ENCODE measurements around the gene HMX1. TPM values are rescaled to one million over a fixed set of nuclear protein-coding genes. Genes with fewer than 3 reads are reported as not detected.

Gene HMX1
- total RNA-seq, 1 donor from 2014 or later, result not detected

GRCh38 chr4:8840816-8841455 is 30.7 kb downstream of the HMX1 start:
- H3K4me3 ChIP-seq, result no peak overlapping the region
- H3K27ac ChIP-seq, result no peak overlapping the region
- no peaks in the 10 kb centered on the region for H3K9me3 ChIP-seq
- intact Hi-C loops (cut with DNase I), result no loop called here
- no peaks in the 10 kb centered on the region for H3K4me1 ChIP-seq
- H3K36me3 ChIP-seq, result no peaks in the 10 kb centered on the region
- DNase-seq (ENCODE audit: low spot score in 2 of 2), result peak in 1 of 2 donors; percentile 42
- TF ChIP-seq, protein P1, sequence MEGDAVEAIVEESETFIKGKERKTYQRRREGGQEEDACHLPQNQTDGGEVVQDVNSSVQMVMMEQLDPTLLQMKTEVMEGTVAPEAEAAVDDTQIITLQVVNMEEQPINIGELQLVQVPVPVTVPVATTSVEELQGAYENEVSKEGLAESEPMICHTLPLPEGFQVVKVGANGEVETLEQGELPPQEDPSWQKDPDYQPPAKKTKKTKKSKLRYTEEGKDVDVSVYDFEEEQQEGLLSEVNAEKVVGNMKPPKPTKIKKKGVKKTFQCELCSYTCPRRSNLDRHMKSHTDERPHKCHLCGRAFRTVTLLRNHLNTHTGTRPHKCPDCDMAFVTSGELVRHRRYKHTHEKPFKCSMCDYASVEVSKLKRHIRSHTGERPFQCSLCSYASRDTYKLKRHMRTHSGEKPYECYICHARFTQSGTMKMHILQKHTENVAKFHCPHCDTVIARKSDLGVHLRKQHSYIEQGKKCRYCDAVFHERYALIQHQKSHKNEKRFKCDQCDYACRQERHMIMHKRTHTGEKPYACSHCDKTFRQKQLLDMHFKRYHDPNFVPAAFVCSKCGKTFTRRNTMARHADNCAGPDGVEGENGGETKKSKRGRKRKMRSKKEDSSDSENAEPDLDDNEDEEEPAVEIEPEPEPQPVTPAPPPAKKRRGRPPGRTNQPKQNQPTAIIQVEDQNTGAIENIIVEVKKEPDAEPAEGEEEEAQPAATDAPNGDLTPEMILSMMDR (IDR thresholded peaks at IDR 0.05), result no peak
- H3K27me3 ChIP-seq, result no peaks in the 10 kb centered on the region

- Histone ChIP-seq H3K27me3 (no peaks in the 10 kb centered on the region), H3K9me3 (no peaks in the 10 kb centered on the region), H3K4me3 (no peak overlapping the region), H3K36me3 (no peaks in the 10 kb centered on the region), H3K4me1 (no peaks in the 10 kb centered on the region), H3K27ac (no peak overlapping the region)
- TF ChIP-seq, protein P1 (IDR thresholded peaks at IDR 0.05), result no peak
- intact Hi-C loops (cut with DNase I), result no loop called here
- peak in 1 of 2 donors; percentile 44 for DNase-seq (ENCODE audit: low spot score in 2 of 2)
These were observed 31.4 kb downstream of the HMX1 start for GRCh38 chr4:8840006-8840793.

DNA sequence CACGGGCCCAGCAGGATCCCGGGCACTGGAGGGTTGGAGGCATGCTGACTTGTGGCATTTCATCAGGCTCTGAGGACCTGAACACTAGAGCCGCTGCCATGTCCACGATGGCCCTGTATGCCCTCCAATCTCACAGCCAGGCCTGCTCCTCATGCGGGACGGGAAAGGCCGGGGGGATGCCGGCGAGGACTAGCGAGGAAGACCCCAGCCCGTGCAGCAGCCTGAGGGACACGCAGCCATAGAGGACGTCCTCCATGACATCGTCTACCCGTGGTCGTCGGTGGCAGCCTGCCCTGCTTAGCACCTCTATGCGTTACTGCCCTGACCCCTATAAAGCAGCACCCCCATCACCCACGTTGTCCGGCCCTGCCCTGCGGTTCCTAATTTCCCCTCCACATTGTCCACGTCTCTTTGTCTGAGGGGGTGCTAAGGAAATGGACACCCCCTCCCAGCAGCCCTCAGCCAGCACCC is 32.6 kb downstream of the HMX1 start:
- Histone ChIP-seq H3K27ac (no peak overlapping the region), H3K36me3 (no peaks in the 10 kb centered on the region), H3K27me3 (no peaks in the 10 kb centered on the region), H3K4me3 (no peak overlapping the region), H3K4me1 (no peaks in the 10 kb centered on the region), H3K9me3 (no peaks in the 10 kb centered on the region)
- DNase-seq (ENCODE audit: low spot score in 2 of 2), result peak in 1 of 2 donors; percentile 55
- intact Hi-C loops (cut with DNase I), result no loop called here
- TF ChIP-seq, protein P1 (IDR thresholded peaks at IDR 0.05), result no peak

GRCh38 chr4:8838296-8838960 is 33.2 kb downstream of the HMX1 start:
- intact Hi-C loops (cut with DNase I), result no loop called here
- TF ChIP-seq, protein P1 (IDR thresholded peaks at IDR 0.05), result no peak
- no peaks in the 10 kb centered on the region for H3K27me3 ChIP-seq

DNA sequence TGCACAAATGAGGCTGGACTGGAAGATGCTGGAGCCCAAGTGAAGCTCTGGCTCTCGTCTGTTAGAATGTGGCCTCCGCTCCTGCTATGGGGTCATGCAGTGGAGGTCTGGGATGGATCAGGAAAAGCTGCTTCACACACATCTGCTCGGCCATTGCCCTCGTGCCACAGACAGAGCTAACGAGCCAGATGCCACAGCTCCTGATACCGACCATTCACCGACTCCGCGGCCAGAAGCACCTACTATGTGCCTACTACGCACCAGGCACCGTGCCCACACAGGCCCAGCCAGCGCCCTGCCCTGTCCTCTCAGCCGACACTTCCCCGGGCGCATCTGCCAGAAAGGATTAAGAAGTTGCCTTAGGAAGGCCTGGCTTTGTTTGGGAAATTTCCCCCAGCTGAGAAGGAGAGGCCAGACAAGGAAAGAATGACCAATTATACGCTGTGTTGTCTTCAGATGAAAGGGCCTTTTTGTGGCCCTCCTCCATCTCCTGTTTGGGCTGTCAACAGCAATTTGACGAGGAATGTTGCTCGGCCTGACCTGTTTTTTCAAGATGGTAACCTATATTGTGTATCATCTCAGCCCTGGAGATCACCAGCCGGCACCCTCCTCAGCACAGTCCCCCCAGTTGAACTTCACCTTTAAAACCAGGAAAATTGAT is 34.3 kb downstream of the HMX1 start:
- Histone ChIP-seq H3K36me3 (no peaks in the 10 kb centered on the region), H3K27ac (no peak overlapping the region), H3K9me3 (no peaks in the 10 kb centered on the region), H3K4me3 (no peak overlapping the region), H3K27me3 (no peaks in the 10 kb centered on the region), H3K4me1 (no peaks in the 10 kb centered on the region)
- DNase-seq (ENCODE audit: low spot score in 2 of 2), result no peak
- intact Hi-C loops (cut with DNase I), result no loop called here
- TF ChIP-seq, protein P1 (IDR thresholded peaks at IDR 0.05), result no peak

More at GRCh38 chr4:8838296-8838960, 33.2 kb downstream of the HMX1 start:
- no peaks in the 10 kb centered on the region for H3K4me1 ChIP-seq
- no peak overlapping the region for H3K4me3 ChIP-seq
- H3K27ac ChIP-seq, result no peak overlapping the region
- no peaks in the 10 kb centered on the region for H3K9me3 ChIP-seq
- no peak for DNase-seq (ENCODE audit: low spot score in 2 of 2)
- H3K36me3 ChIP-seq, result no peaks in the 10 kb centered on the region

Data from ascending aorta (tissue), 2 donors.